Kidney (tissue), 14 donors: ENCODE measurements around the gene EN2. TPM values are rescaled to one million over a fixed set of nuclear protein-coding genes. Genes with fewer than 3 reads are reported as not detected.
A peak's percentile ranks its signal among the peaks of the same experiment; 100 is the strongest.

ENCODE experiments used
- DNase-seq, 5 donors: peaks; one replicate each; pipeline ENCODE4 v3.0.0-alpha.2; 2013 to 2020
- FAIRE-seq: peaks from 2 replicates; lab custom pipeline; 2012; peaks lifted over from hg19 to GRCh38; lab: Jason Lieb, UNC
- H3K27ac ChIP-seq, 2 donors: one replicate each; pipeline ENCODE4 v1.7.0; 2013; ENCODE audit warnings: low read depth in 2 of 2, low read length in 2 of 2, inconsistent platforms in 1 of 2
- H3K27me3 ChIP-seq: one replicate; pipeline ENCODE4 v1.7.1; 2013; ENCODE audit warnings: low read length, inconsistent platforms; ENCODE audit not compliant: control insufficient read depth, insufficient read depth
- H3K36me3 ChIP-seq, 3 donors: one replicate each; pipeline versions ENCODE4 v1.7.0 to v1.7.1; 2013; ENCODE audit warnings: low read length in 3 of 3, control low read depth in 1 of 3, inconsistent platforms in 1 of 3; ENCODE audit not compliant: insufficient read depth in 3 of 3, control insufficient read depth in 2 of 3
- H3K4me1 ChIP-seq, 3 donors: one replicate each; pipeline versions ENCODE4 v1.7.0 to v1.7.1; 2013; ENCODE audit warnings: low read length in 3 of 3, inconsistent platforms in 1 of 3, low read depth in 1 of 3; ENCODE audit not compliant: control insufficient read depth in 2 of 3, insufficient read depth in 2 of 3
- H3K4me3 ChIP-seq, 3 donors: one replicate each; pipeline versions ENCODE4 v1.7.0 to v1.8.1; 2013; ENCODE audit warnings: low read length in 3 of 3, control low read depth in 1 of 3, inconsistent platforms in 1 of 3
- H3K9ac ChIP-seq, 3 donors: one replicate each; pipeline versions ENCODE4 v1.7.0 to v1.7.1; 2013; ENCODE audit warnings: low read length in 3 of 3, control low read depth in 1 of 3, inconsistent platforms in 1 of 3
- H3K9me3 ChIP-seq, 3 donors: one replicate each; pipeline versions ENCODE4 v1.7.0 to v1.7.1; 2013; ENCODE audit warnings: low read length in 3 of 3, control low read depth in 1 of 3, inconsistent platforms in 1 of 3; ENCODE audit not compliant: control insufficient read depth in 2 of 3, insufficient read depth in 1 of 3
- CTCF ChIP-seq: IDR thresholded peaks from 3 replicates; pipeline ENCODE4 v1.5.1; 2012; ENCODE audit warnings: mild to moderate bottlenecking, moderate library complexity, borderline replicate concordance; ENCODE audit not compliant: insufficient read depth; ENCODE audit errors: extremely low read depth
- intact Hi-C: fragments of 100-400 bp; cut with DNase I; formaldehyde crosslinking; loops from one replicate; pipeline ENCODE4 v1.11.1; 2022
- polyA plus RNA-seq: library from polyadenylated mRNA; stranded (reverse); fragments of 350-450 nt; fragmentation: Illumina TruSeq; extraction: RNeasy Lipid Tissue Mini Kit (QIAGEN cat#74804); gene quantifications from one replicate; pipeline ENCODE4 v1.2.3, GENCODE V29; 2014; ENCODE audit warnings: low read depth, low replicate concordance; ENCODE audit not compliant: insufficient read depth
- total RNA-seq: library from RNA; stranded (reverse); fragmentation: NEBNext Ultra II Directional; extraction: Animal tissue kit (Norgen Biotek cat#: 25700); gene quantifications from one replicate; pipeline ENCODE4 v1.2.1, GENCODE V29; 2021
- donor health status: control.
- donor health status: control.
- donor health status: control.
- donor health status: control.
- donor health status: control.
- donor health status: DM: yes; HTN: yes; CAD: no.
- donor health status: Normal renal cell carcinoma (clear cell type).

Gene EN2
- total and polyA plus RNA-seq, 2 donors from 2014 or later, result 0.13 TPM; not detected in 1

- peaks cover 56% of the 10 kb centered on the region for H3K27me3 ChIP-seq
- no peak for FAIRE-seq
- H3K9ac ChIP-seq, result no peak overlapping the region
- H3K4me1 ChIP-seq, result no peaks in the 10 kb centered on the region
- DNase-seq, result peak in 1 of 5 donors; percentile 58
- no peak overlapping the region for H3K4me3 ChIP-seq
- no peak for TF ChIP-seq CTCF
- intact Hi-C loops, result no loop called here
- no peaks in the 10 kb centered on the region for H3K36me3 ChIP-seq
- no peak overlapping the region for H3K27ac ChIP-seq
- H3K9me3 ChIP-seq, result no peaks in the 10 kb centered on the region
These were observed 7.9 kb upstream of the EN2 start for GRCh38 chr7:155449869-155450557.

- H3K27me3 ChIP-seq, result peaks cover 61% of the 10 kb centered on the region
- intact Hi-C loops, result no loop called here
- no peaks in the 10 kb centered on the region for H3K36me3 ChIP-seq
- no peak for TF ChIP-seq CTCF
- FAIRE-seq (no peak), DNase-seq (peak in 1 of 5 donors; percentile 71)
- no peaks in the 10 kb centered on the region for H3K4me1 ChIP-seq
- no peaks in the 10 kb centered on the region for H3K9me3 ChIP-seq
- no peak overlapping the region for H3K4me3 ChIP-seq
- H3K9ac ChIP-seq, result no peak overlapping the region
- H3K27ac ChIP-seq, result no peak overlapping the region
These were observed 7.4 kb upstream of the EN2 start for GRCh38 chr7:155450558-155450969.

- Histone ChIP-seq H3K9me3 (no peaks in the 10 kb centered on the region), H3K27me3 (peaks cover 68% of the 10 kb centered on the region), H3K4me1 (no peaks in the 10 kb centered on the region), H3K9ac (no peak overlapping the region), H3K36me3 (no peaks in the 10 kb centered on the region), H3K27ac (no peak overlapping the region), H3K4me3 (no peak overlapping the region)
- FAIRE-seq, result no peak
- TF ChIP-seq CTCF, result no peak
- intact Hi-C loops, result no loop called here
- DNase-seq, result peak in 2 of 5 donors; percentile 19 to 41
These were observed 6.7 kb upstream of the EN2 start for GRCh38 chr7:155450970-155451801.
